ENCODE measurements around the gene MRPL58. TPM values are rescaled to one million over a fixed set of nuclear protein-coding genes. Genes with fewer than 3 reads are reported as not detected.
A peak's percentile ranks its signal among the peaks of the same experiment; 100 is the strongest.

The MRPL58 gene
- total and polyA plus RNA-seq, 7 donors, result 50.4 to 80.6 (median 64.1) TPM

DNA sequence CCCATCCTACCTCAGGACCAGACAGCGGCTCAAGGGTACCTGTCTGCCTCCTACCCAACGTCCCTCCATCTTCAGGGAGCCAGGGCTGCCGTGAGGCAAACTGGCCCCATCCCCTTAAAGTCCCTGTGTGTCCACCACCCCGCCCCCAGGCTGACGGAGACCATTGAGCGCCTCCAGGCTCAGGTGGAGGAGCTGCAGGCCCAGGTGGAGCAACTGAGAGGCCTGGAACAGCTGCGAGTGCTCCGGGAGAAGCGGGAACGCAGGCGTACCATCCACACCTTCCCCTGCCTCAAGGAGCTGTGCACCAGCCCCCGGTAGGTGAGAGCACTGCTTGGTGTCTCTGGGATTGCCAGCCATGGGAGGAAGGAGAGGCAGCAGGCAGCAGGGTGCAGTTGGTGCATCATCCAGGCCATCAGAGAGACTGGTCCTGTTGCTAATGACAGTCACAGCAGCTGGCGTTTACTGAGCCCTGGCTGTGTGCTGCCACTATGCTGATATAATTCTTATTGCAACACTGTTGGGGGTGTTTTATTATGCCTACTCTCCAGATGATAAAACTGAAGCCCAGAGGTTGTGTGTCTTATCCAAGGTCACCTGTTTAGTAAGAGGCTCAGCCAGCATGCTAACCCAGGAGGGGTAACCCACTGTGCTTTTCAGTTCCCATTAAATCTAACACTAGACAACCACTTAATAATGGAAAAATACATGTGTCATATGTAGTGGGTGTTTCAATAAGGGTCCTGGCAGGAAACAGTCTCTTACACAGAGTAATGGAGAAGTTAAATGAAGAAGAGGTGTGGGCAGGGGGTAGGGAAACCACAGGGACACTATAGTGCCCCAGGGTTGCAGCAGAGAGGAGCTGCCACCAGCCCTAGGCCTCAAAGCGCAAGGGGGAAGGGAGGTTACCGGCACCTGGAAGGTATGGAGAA, 10.3 kb upstream of the MRPL58 start:
- 91 to 96% (median 94%) methylated on average over 13 to 15 of the region's 15 CpGs for WGBS, 3 donors
- no peaks in the 10 kb centered on the region for H3K36me3 ChIP-seq (ENCODE audit: insufficient read depth in 1 of 2, low read depth in 1 of 2)

DNA sequence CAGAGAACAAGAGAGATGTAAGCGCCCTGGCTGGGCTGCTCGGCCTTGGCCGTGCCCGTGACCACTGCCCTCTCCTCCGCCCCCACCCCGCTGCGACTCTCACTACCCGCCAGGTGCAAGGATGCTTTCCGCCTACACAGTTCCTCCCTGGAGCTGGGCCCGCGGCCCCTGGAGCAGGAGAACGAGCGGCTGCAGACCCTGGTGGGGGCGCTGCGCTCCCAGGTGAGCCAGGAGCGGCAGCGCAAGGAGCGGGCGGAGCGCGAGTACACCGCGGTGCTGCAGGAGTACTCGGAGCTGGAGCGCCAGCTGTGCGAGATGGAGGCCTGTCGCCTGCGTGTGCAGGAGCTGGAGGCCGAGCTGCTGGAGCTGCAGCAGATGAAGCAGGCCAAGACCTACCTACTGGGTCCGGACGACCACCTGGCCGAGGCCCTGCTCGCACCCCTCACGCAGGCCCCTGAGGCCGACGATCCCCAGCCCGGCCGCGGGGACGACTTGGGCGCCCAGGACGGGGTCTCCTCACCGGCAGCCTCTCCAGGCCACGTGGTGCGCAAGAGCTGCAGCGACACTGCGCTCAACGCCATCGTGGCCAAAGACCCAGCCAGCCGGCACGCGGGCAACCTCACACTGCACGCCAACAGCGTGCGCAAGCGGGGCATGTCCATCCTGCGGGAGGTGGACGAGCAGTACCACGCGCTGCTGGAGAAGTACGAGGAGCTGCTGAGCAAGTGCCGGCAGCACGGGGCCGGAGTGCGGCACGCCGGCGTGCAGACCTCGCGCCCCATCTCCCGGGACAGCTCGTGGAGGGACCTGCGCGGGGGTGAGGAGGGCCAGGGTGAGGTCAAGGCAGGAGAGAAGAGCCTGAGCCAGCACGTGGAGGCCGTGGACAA, 9.2 kb upstream of the MRPL58 start:
- H3K27ac ChIP-seq, result no peak overlapping the region
- H3K36me3 ChIP-seq (ENCODE audit: insufficient read depth in 1 of 2, low read depth in 1 of 2), result no peaks in the 10 kb centered on the region
- H3K4me3 ChIP-seq, result no peak overlapping the region
- intact Hi-C loops (cut with DNase I), result no loop called here
- 86 to 89% (median 87%) methylated on average over 68 to 76 of the region's 76 CpGs for WGBS, 3 donors
- H3K4me1 ChIP-seq, result no peaks in the 10 kb centered on the region
- DNase-seq (peak in 1 of 2 donors; percentile 38), ATAC-seq (no peak)
- no peaks in the 10 kb centered on the region for H3K9me3 ChIP-seq
- TF ChIP-seq, protein P1, sequence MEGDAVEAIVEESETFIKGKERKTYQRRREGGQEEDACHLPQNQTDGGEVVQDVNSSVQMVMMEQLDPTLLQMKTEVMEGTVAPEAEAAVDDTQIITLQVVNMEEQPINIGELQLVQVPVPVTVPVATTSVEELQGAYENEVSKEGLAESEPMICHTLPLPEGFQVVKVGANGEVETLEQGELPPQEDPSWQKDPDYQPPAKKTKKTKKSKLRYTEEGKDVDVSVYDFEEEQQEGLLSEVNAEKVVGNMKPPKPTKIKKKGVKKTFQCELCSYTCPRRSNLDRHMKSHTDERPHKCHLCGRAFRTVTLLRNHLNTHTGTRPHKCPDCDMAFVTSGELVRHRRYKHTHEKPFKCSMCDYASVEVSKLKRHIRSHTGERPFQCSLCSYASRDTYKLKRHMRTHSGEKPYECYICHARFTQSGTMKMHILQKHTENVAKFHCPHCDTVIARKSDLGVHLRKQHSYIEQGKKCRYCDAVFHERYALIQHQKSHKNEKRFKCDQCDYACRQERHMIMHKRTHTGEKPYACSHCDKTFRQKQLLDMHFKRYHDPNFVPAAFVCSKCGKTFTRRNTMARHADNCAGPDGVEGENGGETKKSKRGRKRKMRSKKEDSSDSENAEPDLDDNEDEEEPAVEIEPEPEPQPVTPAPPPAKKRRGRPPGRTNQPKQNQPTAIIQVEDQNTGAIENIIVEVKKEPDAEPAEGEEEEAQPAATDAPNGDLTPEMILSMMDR (IDR thresholded peaks at IDR 0.05), result no peak
- H3K27me3 ChIP-seq (ENCODE audit: insufficient read depth in 3 of 3, low read length in 2 of 3), result no peaks in the 10 kb centered on the region

More for the DNA sequence above, 10.3 kb upstream of the MRPL58 start:
- intact Hi-C loops (cut with DNase I), result no loop called here
- DNase-seq (peak in 1 of 2 donors; percentile 39), ATAC-seq (no peak)
- Histone ChIP-seq H3K27ac (no peak overlapping the region), H3K27me3 (ENCODE audit: insufficient read depth in 3 of 3, low read length in 2 of 3) (no peaks in the 10 kb centered on the region), H3K9me3 (no peaks in the 10 kb centered on the region), H3K4me1 (no peaks in the 10 kb centered on the region), H3K4me3 (no peak overlapping the region)
- TF ChIP-seq, protein P1 (IDR thresholded peaks at IDR 0.05), result no peak

DNA sequence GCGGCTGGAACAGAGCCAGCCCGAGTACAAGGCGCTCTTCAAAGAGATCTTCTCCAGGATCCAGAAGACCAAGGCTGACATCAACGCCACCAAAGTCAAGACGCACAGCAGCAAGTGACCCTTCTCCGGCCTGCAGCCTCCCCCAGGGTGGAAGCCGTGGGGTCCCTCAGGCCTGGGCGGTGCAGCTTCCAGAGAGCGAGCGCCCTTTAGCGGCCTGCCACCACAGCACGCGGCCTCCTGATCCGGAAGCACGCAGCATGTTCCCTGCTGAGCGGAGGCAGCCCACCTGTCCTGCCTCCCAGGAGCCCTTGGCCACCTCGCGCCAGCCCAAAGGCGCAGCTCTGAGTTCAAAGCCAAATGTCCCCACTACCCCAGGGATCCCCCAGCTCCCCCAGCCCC, 8.5 kb upstream of the MRPL58 start:
- Histone ChIP-seq H3K27me3 (ENCODE audit: insufficient read depth in 3 of 3, low read length in 2 of 3) (no peaks in the 10 kb centered on the region), H3K4me3 (no peak overlapping the region), H3K4me1 (no peaks in the 10 kb centered on the region), H3K9me3 (no peaks in the 10 kb centered on the region), H3K27ac (no peak overlapping the region), H3K36me3 (ENCODE audit: insufficient read depth in 1 of 2, low read depth in 1 of 2) (no peaks in the 10 kb centered on the region)
- ATAC-seq (no peak), DNase-seq (peak in 1 of 2 donors; percentile 40)
- TF ChIP-seq, protein P1 (IDR thresholded peaks at IDR 0.05), result no peak
- intact Hi-C loops (cut with DNase I), result no loop called here
- WGBS, 3 donors, result 94 to 96% (median 94%) methylated on average over 18 to 19 of the region's 19 CpGs

DNA sequence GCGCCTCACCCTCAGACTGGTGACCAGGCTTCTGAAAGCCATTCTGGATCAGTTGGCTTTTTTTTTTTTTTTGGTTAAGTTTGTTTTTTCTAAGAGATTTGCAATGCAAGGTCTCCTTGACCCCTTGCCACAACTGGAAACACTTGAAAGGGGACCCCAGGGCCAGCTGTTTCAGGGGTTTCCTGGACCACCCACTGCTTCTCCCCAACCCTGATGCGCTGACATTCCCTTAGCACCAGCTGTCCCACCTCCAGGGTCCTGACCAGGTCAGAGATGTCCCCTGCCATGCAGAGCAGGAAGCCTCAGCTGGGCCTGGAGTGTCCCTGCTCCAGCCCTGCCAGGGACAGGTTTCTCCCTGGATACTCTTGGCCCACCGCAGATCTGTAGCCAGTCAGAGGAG, 8.1 kb upstream of the MRPL58 start:
- DNase-seq, result no peak
- Histone ChIP-seq H3K9me3 (no peaks in the 10 kb centered on the region), H3K27me3 (ENCODE audit: insufficient read depth in 3 of 3, low read length in 2 of 3) (no peaks in the 10 kb centered on the region), H3K4me3 (no peak overlapping the region), H3K36me3 (ENCODE audit: insufficient read depth in 1 of 2, low read depth in 1 of 2) (no peaks in the 10 kb centered on the region), H3K27ac (no peak overlapping the region), H3K4me1 (no peaks in the 10 kb centered on the region)
- no peak for ATAC-seq
- TF ChIP-seq, protein P1 (IDR thresholded peaks at IDR 0.05), result no peak
- intact Hi-C loops (cut with DNase I), result no loop called here
- 93 to 97% (median 97%) methylated on average over 3 of the region's 3 CpGs for WGBS, 3 donors
